Measurements from ENCODE around the gene LRIT2.

Gene LRIT2

DNA sequence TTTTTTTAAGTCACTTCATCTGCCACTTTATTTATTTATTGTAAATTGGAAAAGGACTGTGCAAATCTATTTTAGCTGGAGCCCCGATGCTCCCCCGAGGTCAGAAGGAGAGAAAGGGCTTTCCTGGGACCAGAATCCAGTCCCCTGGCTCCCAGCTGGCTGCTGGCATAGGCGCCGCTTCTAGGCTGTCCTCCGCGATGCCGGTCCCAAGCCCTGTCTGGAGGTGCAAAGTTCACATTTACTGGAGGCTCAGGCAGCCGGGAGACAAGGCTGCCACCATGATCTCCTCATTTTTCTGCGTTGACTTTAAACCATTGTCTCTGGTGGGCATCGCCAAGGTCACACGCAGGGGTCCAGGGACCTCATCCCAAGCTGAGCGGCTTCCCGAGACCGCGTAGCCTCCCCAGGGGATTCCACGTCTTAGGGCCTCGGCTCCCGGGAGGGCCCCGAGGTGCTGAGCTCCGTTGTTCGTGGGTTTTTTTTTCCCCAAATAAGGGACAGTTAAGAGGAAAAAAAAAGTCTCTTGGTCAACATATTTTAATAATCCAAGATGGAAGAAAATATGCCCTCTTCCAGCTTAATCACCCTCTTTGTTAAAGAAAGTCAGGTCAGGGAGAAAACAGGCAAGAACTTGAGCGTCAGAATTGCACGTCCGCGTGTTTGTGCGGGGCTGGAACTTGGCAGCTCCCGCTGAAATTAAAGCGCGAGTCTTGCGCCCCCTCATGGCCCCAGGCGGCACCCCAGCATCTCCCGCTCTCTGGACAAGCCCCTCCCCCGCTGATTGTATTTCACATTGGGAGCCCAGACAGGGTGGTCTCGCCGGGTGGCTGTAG, 31.4 kb upstream of the LRIT2 start:
- in situ Hi-C loops (cut with MboI; ENCODE audit: low sequenced_read_pairs, unreplicated experiment): no loop called here
- DNase-seq (ENCODE audit: low spot score): peak; percentile 66
- TF ChIP-seq, protein P1, sequence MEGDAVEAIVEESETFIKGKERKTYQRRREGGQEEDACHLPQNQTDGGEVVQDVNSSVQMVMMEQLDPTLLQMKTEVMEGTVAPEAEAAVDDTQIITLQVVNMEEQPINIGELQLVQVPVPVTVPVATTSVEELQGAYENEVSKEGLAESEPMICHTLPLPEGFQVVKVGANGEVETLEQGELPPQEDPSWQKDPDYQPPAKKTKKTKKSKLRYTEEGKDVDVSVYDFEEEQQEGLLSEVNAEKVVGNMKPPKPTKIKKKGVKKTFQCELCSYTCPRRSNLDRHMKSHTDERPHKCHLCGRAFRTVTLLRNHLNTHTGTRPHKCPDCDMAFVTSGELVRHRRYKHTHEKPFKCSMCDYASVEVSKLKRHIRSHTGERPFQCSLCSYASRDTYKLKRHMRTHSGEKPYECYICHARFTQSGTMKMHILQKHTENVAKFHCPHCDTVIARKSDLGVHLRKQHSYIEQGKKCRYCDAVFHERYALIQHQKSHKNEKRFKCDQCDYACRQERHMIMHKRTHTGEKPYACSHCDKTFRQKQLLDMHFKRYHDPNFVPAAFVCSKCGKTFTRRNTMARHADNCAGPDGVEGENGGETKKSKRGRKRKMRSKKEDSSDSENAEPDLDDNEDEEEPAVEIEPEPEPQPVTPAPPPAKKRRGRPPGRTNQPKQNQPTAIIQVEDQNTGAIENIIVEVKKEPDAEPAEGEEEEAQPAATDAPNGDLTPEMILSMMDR (IDR thresholded peaks at IDR 0.05; ENCODE audit: borderline replicate concordance, control extremely low read depth, extremely low read depth, insufficient read depth, missing control alignments): peak; percentile 23

DNA sequence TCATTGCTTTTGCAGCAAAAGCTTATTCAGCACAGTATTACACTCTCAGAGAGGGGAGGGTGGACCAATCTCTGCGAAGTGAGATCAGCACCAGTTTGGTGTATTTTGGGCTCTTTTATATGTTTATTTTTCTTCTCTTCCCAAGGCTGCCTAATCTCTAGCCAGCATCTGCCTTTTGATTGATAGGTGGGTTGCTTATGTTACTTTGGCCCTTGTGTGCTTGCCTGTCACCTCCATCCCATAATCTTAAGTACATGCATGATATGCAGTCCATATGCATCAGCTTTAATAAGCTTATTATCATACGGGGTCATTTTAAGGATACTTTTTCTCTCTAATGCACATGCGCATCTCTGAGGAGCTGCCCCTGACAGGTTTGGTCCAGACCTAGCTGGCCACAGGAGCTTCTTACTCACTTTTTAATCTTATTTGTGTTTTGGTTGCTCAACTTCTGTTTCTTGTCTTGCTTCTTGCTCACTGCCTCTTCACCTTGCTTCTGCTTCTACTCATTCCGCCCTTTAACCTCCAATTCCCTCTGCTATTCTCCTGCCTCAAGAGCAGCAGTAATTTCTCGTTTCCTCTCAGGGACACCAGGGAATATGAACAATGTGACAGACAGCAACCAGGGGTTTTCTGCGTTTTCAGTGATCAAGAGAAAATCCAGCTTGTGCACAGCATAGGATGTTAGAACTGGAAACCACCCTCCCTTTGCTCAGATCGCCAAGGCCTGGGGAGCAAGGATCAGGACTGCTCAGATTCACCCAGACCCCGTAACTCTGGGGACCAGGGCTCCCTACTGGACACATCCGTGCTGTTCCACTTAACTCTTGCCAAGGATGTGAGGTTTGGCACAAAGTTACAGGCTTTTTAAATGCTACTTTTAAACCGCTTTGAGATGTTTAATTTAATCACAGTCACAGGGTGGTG, 29.5 kb upstream of the LRIT2 start:
- DNase-seq (ENCODE audit: low spot score): no peak
- TF ChIP-seq, protein P1 (IDR thresholded peaks at IDR 0.05; ENCODE audit: borderline replicate concordance, control extremely low read depth, extremely low read depth, insufficient read depth, missing control alignments): no peak
- in situ Hi-C loops (cut with MboI; ENCODE audit: low sequenced_read_pairs, unreplicated experiment): no loop called here

DNA sequence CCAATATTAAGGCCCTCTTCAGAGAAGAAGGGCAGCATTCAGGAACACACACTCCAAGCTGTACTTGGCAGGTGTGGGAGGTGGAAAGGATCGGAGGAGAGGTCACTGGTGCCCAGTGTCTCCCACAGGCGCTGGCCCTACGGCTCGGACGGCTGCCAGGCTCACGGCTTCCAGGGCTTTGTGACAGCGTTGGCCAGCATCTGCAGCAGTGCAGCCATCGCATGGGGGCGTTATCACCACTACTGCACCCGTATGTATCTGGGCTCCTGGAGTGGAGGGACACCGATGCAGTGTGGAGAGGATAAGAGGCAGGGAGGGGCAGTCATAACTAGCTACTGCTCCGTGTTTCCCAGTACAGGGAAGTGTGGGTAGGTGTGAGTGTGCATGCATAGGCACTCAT, 23.4 kb upstream of the LRIT2 start:
- TF ChIP-seq, protein P1 (IDR thresholded peaks at IDR 0.05; ENCODE audit: borderline replicate concordance, control extremely low read depth, extremely low read depth, insufficient read depth, missing control alignments): no peak
- DNase-seq (ENCODE audit: low spot score): no peak
- in situ Hi-C loops (cut with MboI; ENCODE audit: low sequenced_read_pairs, unreplicated experiment): no loop called here

DNA sequence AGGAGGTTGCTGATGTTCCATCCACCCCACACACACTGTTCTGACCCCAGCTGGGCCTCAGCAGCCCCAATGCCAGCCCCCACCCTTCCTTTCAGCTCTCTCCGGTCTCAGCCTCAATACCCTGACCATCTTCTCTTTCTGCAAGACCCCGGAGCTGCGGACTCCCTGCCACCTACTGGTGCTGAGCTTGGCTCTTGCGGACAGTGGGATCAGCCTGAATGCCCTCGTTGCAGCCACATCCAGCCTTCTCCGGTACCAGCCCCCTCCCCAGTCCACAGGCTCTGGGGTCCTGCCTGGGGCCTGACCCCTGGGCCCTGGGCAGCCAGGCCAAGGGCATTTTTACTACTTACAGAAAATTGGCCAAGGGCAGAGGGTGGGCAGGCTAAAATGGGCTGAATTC, 22.2 kb upstream of the LRIT2 start:
- DNase-seq (ENCODE audit: low spot score): no peak
- in situ Hi-C loops (cut with MboI; ENCODE audit: low sequenced_read_pairs, unreplicated experiment): no loop called here
- TF ChIP-seq, protein P1 (IDR thresholded peaks at IDR 0.05; ENCODE audit: borderline replicate concordance, control extremely low read depth, extremely low read depth, insufficient read depth, missing control alignments): no peak

DNA sequence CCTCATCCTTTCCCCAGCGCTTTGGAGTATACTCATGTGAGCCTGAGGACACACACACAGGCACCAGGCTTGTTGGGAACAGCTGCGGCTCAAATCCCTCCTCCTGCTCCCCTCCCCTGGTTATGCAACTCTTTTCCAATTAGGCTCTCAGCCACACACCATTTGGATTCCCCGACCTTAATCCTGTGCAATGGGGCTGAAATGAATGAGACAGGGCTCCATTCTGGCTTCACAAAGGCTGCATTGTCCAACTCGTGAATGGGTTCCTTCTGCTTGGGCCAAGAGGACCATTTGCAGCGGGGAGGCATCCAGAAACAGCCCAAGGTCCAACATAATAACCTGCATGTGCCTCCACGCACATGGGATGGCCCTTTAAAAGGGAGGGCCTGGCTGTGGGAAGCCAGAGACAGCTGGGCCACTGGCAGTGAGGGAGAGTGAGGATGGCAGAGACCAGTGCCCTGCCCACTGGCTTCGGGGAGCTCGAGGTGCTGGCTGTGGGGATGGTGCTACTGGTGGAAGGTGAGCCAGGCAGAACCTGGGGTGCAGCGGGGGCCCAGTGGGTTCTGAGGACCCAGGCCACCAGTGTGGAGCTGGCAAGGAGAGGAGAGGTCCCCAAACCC, 19.4 kb upstream of the LRIT2 start, which contains the start of gene RGR:
Gene RGR (plus strand): TSS at position 403 of the 620 bp plus-strand sequence. CDS start 38 bp downstream, at position 441.
- TF ChIP-seq, protein P1 (IDR thresholded peaks at IDR 0.05; ENCODE audit: borderline replicate concordance, control extremely low read depth, extremely low read depth, insufficient read depth, missing control alignments): no peak
- DNase-seq (ENCODE audit: low spot score): no peak
- in situ Hi-C loops (cut with MboI; ENCODE audit: low sequenced_read_pairs, unreplicated experiment): no loop called here

DNA sequence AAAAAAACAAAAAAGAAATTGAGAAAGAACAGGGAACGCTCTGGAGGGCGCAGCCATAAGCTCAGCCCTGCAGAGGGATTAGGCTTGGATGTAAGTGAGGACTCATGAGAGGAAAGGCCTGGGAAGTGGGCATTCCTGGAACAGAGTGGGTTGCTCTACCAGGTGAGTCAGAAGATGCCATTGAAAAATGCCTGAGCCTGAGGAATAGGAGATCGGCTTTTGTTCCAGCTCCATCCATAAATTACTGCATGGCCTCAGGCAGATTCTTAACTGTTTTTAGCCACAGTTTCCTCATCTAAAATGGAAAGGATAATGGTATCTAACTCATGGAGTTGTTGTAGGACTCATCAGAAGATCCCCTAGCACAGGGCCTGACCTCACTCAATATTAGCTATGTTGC, 18.4 kb upstream of the LRIT2 start:
- in situ Hi-C loops (cut with MboI; ENCODE audit: low sequenced_read_pairs, unreplicated experiment): no loop called here
- TF ChIP-seq, protein P1 (IDR thresholded peaks at IDR 0.05; ENCODE audit: borderline replicate concordance, control extremely low read depth, extremely low read depth, insufficient read depth, missing control alignments): no peak
- no peak for DNase-seq (ENCODE audit: low spot score)

Data from GM13976 (cell line).